ENCODE measurements around the gene ZFAND3.

DNA sequence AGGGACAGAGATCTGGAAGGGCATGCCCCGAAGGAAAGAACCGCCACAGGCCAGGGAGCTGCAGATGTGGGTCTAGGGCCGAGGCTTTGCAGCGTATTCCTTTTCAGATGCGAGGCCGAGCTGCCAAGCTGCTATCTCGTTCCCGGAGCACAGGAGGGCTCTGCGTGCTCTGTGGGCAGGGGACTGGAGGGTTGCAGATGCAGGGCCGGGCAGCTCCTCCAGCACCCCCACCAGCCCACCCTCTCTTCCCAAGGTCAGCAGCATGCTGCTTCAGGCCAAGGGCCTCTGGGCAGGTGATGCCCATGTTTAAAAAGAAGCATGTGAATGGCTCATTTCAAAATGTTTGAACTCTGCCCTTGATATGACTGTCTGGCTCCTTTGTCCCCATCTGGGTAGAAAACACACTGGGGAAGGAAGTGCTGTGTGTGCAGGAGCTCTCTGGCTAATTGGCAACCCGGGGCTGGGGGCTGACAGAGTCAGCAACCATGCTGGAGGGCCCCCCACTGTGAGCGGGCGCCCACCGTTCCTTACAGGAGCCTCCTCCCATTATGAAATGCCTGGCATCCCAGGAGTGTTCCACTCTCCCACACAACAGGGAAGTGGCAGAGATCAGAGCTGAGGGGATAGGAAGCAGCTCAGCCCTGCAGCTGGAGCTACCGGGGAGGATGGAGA is 353.3 kb downstream of the ZFAND3 start:
- TF ChIP-seq SUZ12 (IDR thresholded peaks at IDR 0.05) (no peak), SP1 (IDR thresholded peaks at IDR 0.05) (no peak), BHLHE40 (IDR thresholded peaks at IDR 0.05; ENCODE audit: borderline replicate concordance) (no peak), L3MBTL2 (conservative IDR thresholded peaks at IDR 0.05) (no peak), NFRKB (IDR thresholded peaks at IDR 0.05) (no peak), HDGF (IDR thresholded peaks at IDR 0.05; ENCODE audit: borderline replicate concordance) (no peak)
